Measurements from ENCODE around the gene PADI4.

Gene PADI4

GRCh38 chr1:17264470-17264869 lies 43.5 kb upstream of the PADI4 start:
- TF ChIP-seq ZNF518A (tag by site-specific recombination; conservative IDR thresholded peaks at IDR 0.05; ENCODE audit: low read depth) (no peak), SCRT2 (tag by site-specific recombination; IDR thresholded peaks at IDR 0.05) (peak; percentile 79), SCRT1 (tag by site-specific recombination; IDR thresholded peaks at IDR 0.05; ENCODE audit: borderline replicate concordance) (peak; percentile 53; the same call in 1 of the 2 replicates)

GRCh38 chr1:17265162-17265561 lies 42.8 kb upstream of the PADI4 start:
- ChIA-PET POLR2A (no interaction called here), CTCF (interaction anchor here (0.6 to 1.0 kb wide), 2 partner anchors 10 to 144 kb away, joined by 3 to 6 read pairs; no protein-coding TSS in a partner anchor)
- Histone ChIP-seq H3K36me3 (ENCODE audit: control insufficient read depth in 2 of 2, insufficient read depth in 1 of 2, low read length in 2 of 2) (no peaks in the 10 kb centered on the region), H3K4me1 (ENCODE audit: control insufficient read depth, insufficient read depth, low read length) (no peaks in the 10 kb centered on the region), H3K4me3 (ENCODE audit: low read depth, low read length) (no peak overlapping the region), H3K9me3 (ENCODE audit: control insufficient read depth, insufficient read depth, low read depth, low read length) (no peaks in the 10 kb centered on the region), H3K27ac (ENCODE audit: extremely low read depth, low read depth, low read length) (no peak overlapping the region)
- no peak for TF ChIP-seq ZNF174 (tag by site-specific recombination; IDR thresholded peaks at IDR 0.05)
- no peak for TF ChIP-seq TCF7L2 (IDR thresholded peaks at IDR 0.05; ENCODE audit: borderline replicate concordance, low read depth, low read length)
- no peak for TF ChIP-seq ZNF548 (tag by site-specific recombination; IDR thresholded peaks at IDR 0.05)
- TF ChIP-seq ZNF558 (tag by site-specific recombination; IDR thresholded peaks at IDR 0.05) = no peak
- no peak for TF ChIP-seq ZNF423 (tag by site-specific recombination; IDR thresholded peaks at IDR 0.05)
- no peak for TF ChIP-seq ZBTB10 (tag by site-specific recombination; IDR thresholded peaks at IDR 0.05)
- no peak for TF ChIP-seq ZNF626 (tag by site-specific recombination; IDR thresholded peaks at IDR 0.05)
- TF ChIP-seq ZBTB6 (tag by site-specific recombination; IDR thresholded peaks at IDR 0.05) = no peak
- TF ChIP-seq INSM2 (tag by site-specific recombination; IDR thresholded peaks at IDR 0.05) = no peak
- no peak for TF ChIP-seq ZNF48 (tag by site-specific recombination; IDR thresholded peaks at IDR 0.05)
- no peak for TF ChIP-seq ZSCAN23 (tag by site-specific recombination; IDR thresholded peaks at IDR 0.05)
- TF ChIP-seq ZSCAN18 (tag by site-specific recombination; IDR thresholded peaks at IDR 0.05) = no peak
- no peak for TF ChIP-seq YY1 (tag by site-specific recombination; IDR thresholded peaks at IDR 0.05)
- no peak for TF ChIP-seq BCL6B (tag by site-specific recombination; IDR thresholded peaks at IDR 0.05)
- TF ChIP-seq ZNF544 (tag by site-specific recombination; IDR thresholded peaks at IDR 0.05) = no peak

More at GRCh38 chr1:17264470-17264869, 43.5 kb upstream of the PADI4 start:
- Histone ChIP-seq H3K4me3 (ENCODE audit: low read depth, low read length) (no peak overlapping the region), H3K36me3 (ENCODE audit: control insufficient read depth in 2 of 2, insufficient read depth in 1 of 2, low read length in 2 of 2) (no peaks in the 10 kb centered on the region), H3K27ac (ENCODE audit: extremely low read depth, low read depth, low read length) (no peak overlapping the region), H3K9me3 (ENCODE audit: control insufficient read depth, insufficient read depth, low read depth, low read length) (no peaks in the 10 kb centered on the region), H3K4me1 (ENCODE audit: control insufficient read depth, insufficient read depth, low read length) (no peaks in the 10 kb centered on the region)
- POLR2A ChIA-PET = no interaction called here
- CTCF ChIA-PET = interaction anchor here (0.9 to 3.7 kb wide), 3 partner anchors 10 to 138 kb away, joined by 4 to 30 read pairs (median 4); no protein-coding TSS in a partner anchor
